Measurements from ENCODE around the gene PODXL. TPM values are rescaled to one million over a fixed set of nuclear protein-coding genes. Genes with fewer than 3 reads are reported as not detected.

PODXL gene
- total RNA-seq, 2 donors from 2014 or later = 523 to 701 TPM

DNA sequence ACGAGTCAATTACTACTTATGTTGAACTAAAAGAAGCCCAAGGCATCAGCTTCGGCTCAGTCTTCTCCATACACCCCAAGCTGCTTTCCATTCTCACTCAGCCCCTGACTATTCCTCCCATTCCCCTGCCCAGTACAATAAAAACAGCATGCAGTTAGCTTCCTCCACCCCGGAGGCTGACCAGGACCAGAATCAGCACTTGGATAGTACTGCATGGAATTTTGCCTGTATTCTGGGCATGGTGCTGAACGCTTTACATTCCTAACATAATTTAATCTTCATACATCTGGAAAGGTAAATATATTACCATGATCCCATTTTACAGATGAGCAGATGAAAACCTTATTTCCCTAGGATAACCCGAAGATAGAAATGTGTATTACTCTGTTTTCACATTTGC lies 7.5 kb upstream of the PODXL start:
- Histone ChIP-seq H3K36me3 (ENCODE audit: control insufficient read depth, insufficient read depth, low read length) (no peaks in the 10 kb centered on the region), H3K9me3 (ENCODE audit: control insufficient read depth, low read length) (no peaks in the 10 kb centered on the region), H3K27ac (ENCODE audit: low read depth, low read length) (no peak overlapping the region), H3K9ac (ENCODE audit: extremely low read depth, low read length, poor library complexity, severe bottlenecking) (no peak overlapping the region), H3K4me3 (ENCODE audit: low read length) (no peak overlapping the region), H3K4me1 (ENCODE audit: control insufficient read depth, insufficient read depth, low read length) (no peaks in the 10 kb centered on the region), H3K27me3 (ENCODE audit: control insufficient read depth, insufficient read depth, low read length, poor library complexity, severe bottlenecking) (no peaks in the 10 kb centered on the region)
- no peaks in the 10 kb centered on the region for H3K36me3 Mint-ChIP-seq (ENCODE audit: low read depth)
- DNase-seq = no peak
- 87 to 89% methylated on average over 3 to 5 of the region's 5 CpGs for WGBS, 2 experiments (ENCODE audit: insufficient coverage in 1 of 2, insufficient read length in 1 of 2)
- H3K4me1 Mint-ChIP-seq = peaks cover 3% of the 10 kb centered on the region
- TF ChIP-seq, protein P1, sequence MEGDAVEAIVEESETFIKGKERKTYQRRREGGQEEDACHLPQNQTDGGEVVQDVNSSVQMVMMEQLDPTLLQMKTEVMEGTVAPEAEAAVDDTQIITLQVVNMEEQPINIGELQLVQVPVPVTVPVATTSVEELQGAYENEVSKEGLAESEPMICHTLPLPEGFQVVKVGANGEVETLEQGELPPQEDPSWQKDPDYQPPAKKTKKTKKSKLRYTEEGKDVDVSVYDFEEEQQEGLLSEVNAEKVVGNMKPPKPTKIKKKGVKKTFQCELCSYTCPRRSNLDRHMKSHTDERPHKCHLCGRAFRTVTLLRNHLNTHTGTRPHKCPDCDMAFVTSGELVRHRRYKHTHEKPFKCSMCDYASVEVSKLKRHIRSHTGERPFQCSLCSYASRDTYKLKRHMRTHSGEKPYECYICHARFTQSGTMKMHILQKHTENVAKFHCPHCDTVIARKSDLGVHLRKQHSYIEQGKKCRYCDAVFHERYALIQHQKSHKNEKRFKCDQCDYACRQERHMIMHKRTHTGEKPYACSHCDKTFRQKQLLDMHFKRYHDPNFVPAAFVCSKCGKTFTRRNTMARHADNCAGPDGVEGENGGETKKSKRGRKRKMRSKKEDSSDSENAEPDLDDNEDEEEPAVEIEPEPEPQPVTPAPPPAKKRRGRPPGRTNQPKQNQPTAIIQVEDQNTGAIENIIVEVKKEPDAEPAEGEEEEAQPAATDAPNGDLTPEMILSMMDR (conservative IDR thresholded peaks at IDR 0.05) = no peak
- no peaks in the 10 kb centered on the region for H3K9me3 Mint-ChIP-seq
- H3K4me3 Mint-ChIP-seq = no peak overlapping the region
- H3K27me3 Mint-ChIP-seq (ENCODE audit: insufficient read depth) = peaks cover 16% of the 10 kb centered on the region
- H3K27ac Mint-ChIP-seq = no peak overlapping the region

DNA sequence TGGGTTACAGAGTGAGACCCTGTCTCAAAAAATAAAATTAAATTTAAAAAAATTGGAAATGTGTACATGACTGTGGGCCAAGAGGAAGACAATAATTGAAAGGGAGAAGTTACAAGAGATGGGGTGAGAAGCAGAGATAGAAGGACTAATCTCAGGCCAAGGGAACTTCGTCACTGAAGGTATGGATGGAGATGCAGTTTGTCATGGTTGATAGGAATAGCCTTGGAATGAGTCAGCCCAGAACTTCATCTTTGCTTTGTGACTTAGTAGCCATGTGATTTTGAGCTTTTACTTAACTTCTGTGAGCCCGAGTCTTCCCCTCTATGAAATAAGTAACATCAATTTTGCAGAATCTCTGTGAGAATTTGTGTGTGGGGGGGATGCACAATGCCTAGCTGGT lies 6.5 kb upstream of the PODXL start:
- H3K36me3 ChIP-seq (ENCODE audit: control insufficient read depth, insufficient read depth, low read length) = no peaks in the 10 kb centered on the region
- DNase-seq = no peak
- no peak overlapping the region for H3K9ac ChIP-seq (ENCODE audit: extremely low read depth, low read length, poor library complexity, severe bottlenecking)
- TF ChIP-seq, protein P1 (conservative IDR thresholded peaks at IDR 0.05) = no peak
- WGBS, 2 experiments (ENCODE audit: insufficient coverage in 1 of 2, insufficient read length in 1 of 2) = 81 to 82% methylated on average over 1 to 2 of the region's 2 CpGs
- H3K36me3 Mint-ChIP-seq (ENCODE audit: low read depth) = no peaks in the 10 kb centered on the region
- no peak overlapping the region for H3K4me3 ChIP-seq (ENCODE audit: low read length)
- H3K27me3 ChIP-seq (ENCODE audit: control insufficient read depth, insufficient read depth, low read length, poor library complexity, severe bottlenecking) = no peaks in the 10 kb centered on the region
- no peak overlapping the region for H3K4me3 Mint-ChIP-seq
- H3K4me1 ChIP-seq (ENCODE audit: control insufficient read depth, insufficient read depth, low read length) = peaks cover 4% of the 10 kb centered on the region
- no peaks in the 10 kb centered on the region for H3K9me3 Mint-ChIP-seq
- no peak overlapping the region for H3K27ac ChIP-seq (ENCODE audit: low read depth, low read length)
- peaks cover 6% of the 10 kb centered on the region for H3K4me1 Mint-ChIP-seq
- no peak overlapping the region for H3K27ac Mint-ChIP-seq
- no peaks in the 10 kb centered on the region for H3K9me3 ChIP-seq (ENCODE audit: control insufficient read depth, low read length)
- H3K27me3 Mint-ChIP-seq (ENCODE audit: insufficient read depth) = peaks cover 16% of the 10 kb centered on the region

DNA sequence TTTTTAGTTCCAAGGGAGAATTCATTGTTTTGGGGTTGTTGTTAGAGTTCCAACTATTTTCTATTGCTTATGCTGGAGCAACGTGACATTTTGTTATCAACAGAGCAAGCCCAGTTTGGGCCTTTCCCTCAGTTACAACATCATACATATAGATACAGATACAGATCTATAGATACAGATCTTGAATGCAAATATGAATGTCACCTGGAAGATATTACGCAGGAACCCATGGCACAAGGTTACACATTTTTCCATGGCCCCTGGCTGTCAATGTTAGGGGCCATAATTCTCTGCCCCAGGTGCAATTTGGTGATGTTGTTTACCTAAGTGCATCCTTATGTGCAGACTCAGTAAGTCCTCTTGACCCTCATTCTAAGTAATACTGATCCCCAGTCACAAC lies 3.6 kb upstream of the PODXL start:
- H3K27me3 ChIP-seq (ENCODE audit: control insufficient read depth, insufficient read depth, low read length, poor library complexity, severe bottlenecking) = no peaks in the 10 kb centered on the region
- H3K9me3 ChIP-seq (ENCODE audit: control insufficient read depth, low read length) = no peaks in the 10 kb centered on the region
- H3K27ac ChIP-seq (ENCODE audit: low read depth, low read length) = no peak overlapping the region
- H3K4me3 Mint-ChIP-seq = no peak overlapping the region
- no peak overlapping the region for H3K27ac Mint-ChIP-seq
- peaks cover 5% of the 10 kb centered on the region for H3K36me3 ChIP-seq (ENCODE audit: control insufficient read depth, insufficient read depth, low read length)
- H3K4me3 ChIP-seq (ENCODE audit: low read length) = no peak overlapping the region
- TF ChIP-seq, protein P1 (conservative IDR thresholded peaks at IDR 0.05) = no peak
- H3K27me3 Mint-ChIP-seq (ENCODE audit: insufficient read depth) = peaks cover 22% of the 10 kb centered on the region
- no peak overlapping the region for H3K9ac ChIP-seq (ENCODE audit: extremely low read depth, low read length, poor library complexity, severe bottlenecking)
- DNase-seq = no peak
- peaks cover 4% of the 10 kb centered on the region for H3K4me1 ChIP-seq (ENCODE audit: control insufficient read depth, insufficient read depth, low read length)
- H3K4me1 Mint-ChIP-seq = peaks cover 6% of the 10 kb centered on the region
- WGBS, 2 experiments (ENCODE audit: insufficient coverage in 1 of 2, insufficient read length in 1 of 2) = 94 to 100% methylated on average over 1 to 2 of the region's 2 CpGs
- no peaks in the 10 kb centered on the region for H3K9me3 Mint-ChIP-seq
- peaks cover 4% of the 10 kb centered on the region for H3K36me3 Mint-ChIP-seq (ENCODE audit: low read depth)

Data from endodermal cell (in vitro differentiated cells).